Measurements from ENCODE around the gene OR2T29.
"Not testable (repeated sequence)": the region's sequence is repeated elsewhere in the genome, so short reads cannot be mapped to it uniquely, and the experiment has no call there.

OR2T29 gene

GRCh38 chr1:248521856-248522255 is 40.7 kb downstream of the OR2T29 start:
- no peak for DNase-seq

- not testable (repeated sequence) for DNase-seq
Observed at GRCh38 chr1:248510217-248510616, 52.4 kb downstream of the OR2T29 start.

DNA sequence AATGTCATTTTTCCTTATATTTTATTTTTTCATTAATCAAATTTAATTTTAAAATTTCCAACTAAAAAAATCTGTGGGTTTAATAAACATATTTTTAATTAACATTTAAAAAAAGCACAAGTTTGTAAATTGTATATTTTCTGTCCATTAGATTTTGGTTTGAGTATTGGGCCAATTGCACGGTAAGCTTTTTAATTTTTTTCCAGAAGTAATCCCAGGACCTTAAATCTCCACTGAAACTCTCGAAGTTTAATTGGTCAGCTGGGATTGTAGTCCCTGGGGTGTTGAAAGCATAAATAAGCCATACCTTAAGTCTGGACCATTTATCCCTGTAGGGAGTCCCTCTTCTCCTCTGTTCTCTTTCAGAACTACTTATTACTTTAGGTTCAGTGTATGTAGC is 54.8 kb downstream of the OR2T29 start, which contains the start of gene OR2G6:
Gene OR2G6 (plus strand): TSS at position 301 of the 400 bp plus-strand sequence. CDS start 13,574 bp downstream, outside the sequence.
- not testable (repeated sequence) for DNase-seq
